RWPE2 (cell line): ENCODE measurements around the gene TM4SF18.

Experiments
- ATAC-seq: fragments of 200-7000 bp; cut with Tn5 transposase; 3 replicates; pipeline ENCODE4 v1.9.1; 2021; ENCODE audit warnings: low read depth
- DNase-seq: peaks from one replicate; pipeline ENCODE4 v3.0.0-alpha.2; 2020; ENCODE audit warnings: low spot score
- H3K27ac ChIP-seq: fragments of 450-650 bp; 2 replicates; pipeline ENCODE4 v1.5.1; 2017; ENCODE audit warnings: mild to moderate bottlenecking; ENCODE audit not compliant: poor library complexity, severe bottlenecking
- H3K27me3 ChIP-seq: fragments of 250-450 bp; sonication (Bioruptor Pico); 2 replicates; pipeline ENCODE4 v1.5.1; 2021; ENCODE audit warnings: mild to moderate bottlenecking, moderate library complexity; ENCODE audit not compliant: insufficient read depth, poor library complexity, severe bottlenecking
- H3K36me3 ChIP-seq: fragments of 250-450 bp; sonication (Bioruptor Pico); 2 replicates; pipeline ENCODE4 v1.5.1; 2020; ENCODE audit warnings: low read depth, mild to moderate bottlenecking, moderate library complexity
- H3K4me1 ChIP-seq: fragments of 250-450 bp; sonication (Bioruptor Pico); 2 replicates; pipeline ENCODE4 v1.5.1; 2021; ENCODE audit warnings: mild to moderate bottlenecking, moderate library complexity; ENCODE audit not compliant: insufficient read depth, poor library complexity, severe bottlenecking
- H3K4me3 ChIP-seq: fragments of 250-450 bp; sonication (Bioruptor Pico); 2 replicates; pipeline ENCODE4 v1.5.1; 2021; ENCODE audit warnings: mild to moderate bottlenecking, moderate library complexity; ENCODE audit not compliant: severe bottlenecking
- H3K9me3 ChIP-seq: fragments of 250-450 bp; sonication (Bioruptor Pico); 2 replicates; pipeline ENCODE4 v1.5.1; 2021; ENCODE audit warnings: mild to moderate bottlenecking, moderate library complexity; ENCODE audit not compliant: severe bottlenecking
- TF ChIP-seq, protein P1 (sequence below): fragments of 450-650 bp; IDR thresholded peaks from one replicate; pipeline ENCODE4 v1.5.1; 2017; ENCODE audit warnings: mild to moderate bottlenecking, moderate library complexity; ENCODE audit not compliant: poor library complexity, severe bottlenecking

The TM4SF18 gene

GRCh38 chr3:149371001-149371722, 37.7 kb upstream of the TM4SF18 start:
- peaks cover 77% of the 10 kb centered on the region for H3K4me1 ChIP-seq
- TF ChIP-seq, protein P1, sequence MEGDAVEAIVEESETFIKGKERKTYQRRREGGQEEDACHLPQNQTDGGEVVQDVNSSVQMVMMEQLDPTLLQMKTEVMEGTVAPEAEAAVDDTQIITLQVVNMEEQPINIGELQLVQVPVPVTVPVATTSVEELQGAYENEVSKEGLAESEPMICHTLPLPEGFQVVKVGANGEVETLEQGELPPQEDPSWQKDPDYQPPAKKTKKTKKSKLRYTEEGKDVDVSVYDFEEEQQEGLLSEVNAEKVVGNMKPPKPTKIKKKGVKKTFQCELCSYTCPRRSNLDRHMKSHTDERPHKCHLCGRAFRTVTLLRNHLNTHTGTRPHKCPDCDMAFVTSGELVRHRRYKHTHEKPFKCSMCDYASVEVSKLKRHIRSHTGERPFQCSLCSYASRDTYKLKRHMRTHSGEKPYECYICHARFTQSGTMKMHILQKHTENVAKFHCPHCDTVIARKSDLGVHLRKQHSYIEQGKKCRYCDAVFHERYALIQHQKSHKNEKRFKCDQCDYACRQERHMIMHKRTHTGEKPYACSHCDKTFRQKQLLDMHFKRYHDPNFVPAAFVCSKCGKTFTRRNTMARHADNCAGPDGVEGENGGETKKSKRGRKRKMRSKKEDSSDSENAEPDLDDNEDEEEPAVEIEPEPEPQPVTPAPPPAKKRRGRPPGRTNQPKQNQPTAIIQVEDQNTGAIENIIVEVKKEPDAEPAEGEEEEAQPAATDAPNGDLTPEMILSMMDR = peak; percentile 33
- peaks cover 67% of the 10 kb centered on the region for H3K36me3 ChIP-seq
- no peaks in the 10 kb centered on the region for H3K9me3 ChIP-seq
- H3K27ac ChIP-seq = peak overlapping the region; percentile 93
- H3K27me3 ChIP-seq = no peaks in the 10 kb centered on the region
- ATAC-seq (peak; percentile 63), DNase-seq (no peak)
- no peak overlapping the region for H3K4me3 ChIP-seq

GRCh38 chr3:149369991-149370866, 36.8 kb upstream of the TM4SF18 start:
- ATAC-seq = no peak
- DNase-seq = no peak
- no peaks in the 10 kb centered on the region for H3K9me3 ChIP-seq
- no peak overlapping the region for H3K4me3 ChIP-seq
- TF ChIP-seq, protein P1 = no peak
- no peaks in the 10 kb centered on the region for H3K27me3 ChIP-seq
- H3K4me1 ChIP-seq = peaks cover 77% of the 10 kb centered on the region
- H3K36me3 ChIP-seq = peaks cover 62% of the 10 kb centered on the region
- H3K27ac ChIP-seq = peak overlapping the region; percentile 93

GRCh38 chr3:149368674-149369497, 35.5 kb upstream of the TM4SF18 start:
- no peak for ATAC-seq
- Histone ChIP-seq H3K36me3 (peaks cover 49% of the 10 kb centered on the region), H3K27ac (peak overlapping the region; percentile 93), H3K9me3 (no peaks in the 10 kb centered on the region), H3K27me3 (no peaks in the 10 kb centered on the region), H3K4me1 (peaks cover 67% of the 10 kb centered on the region), H3K4me3 (no peak overlapping the region)
- no peak for DNase-seq
- TF ChIP-seq, protein P1 = no peak

- DNase-seq (no peak), ATAC-seq (no peak)
- Histone ChIP-seq H3K4me1 (peaks cover 60% of the 10 kb centered on the region), H3K27ac (no peak overlapping the region), H3K9me3 (no peaks in the 10 kb centered on the region), H3K36me3 (peaks cover 44% of the 10 kb centered on the region), H3K4me3 (no peak overlapping the region), H3K27me3 (no peaks in the 10 kb centered on the region)
- TF ChIP-seq, protein P1 = no peak
Observed at GRCh38 chr3:149368201-149368673, 34.8 kb upstream of the TM4SF18 start.
